Esophagus muscularis mucosa (tissue), 4 donors: ENCODE data around the gene RPL27. TPM values are rescaled to one million over a fixed set of nuclear protein-coding genes. Genes with fewer than 3 reads are reported as not detected.

Experiments
- DNase-seq: peaks from one replicate; pipeline ENCODE4 v3.0.0-alpha.2; 2017; ENCODE audit errors: extremely low spot score
- H3K27ac ChIP-seq, 4 donors: fragments of 200-600 bp; sonication (generic); replicated peaks in 1 of 4; 1 replicate in 3 of 4; 2 replicates in 1 of 4; pipeline ENCODE4 v1.5.1; 2016 to 2019; ENCODE audit warnings: mild to moderate bottlenecking in 1 of 4
- H3K27me3 ChIP-seq, 4 donors: fragments of 200-600 bp; sonication (generic); one replicate each; pipeline versions ENCODE4 v1.5.1 to v1.6.0; 2016 to 2019
- H3K36me3 ChIP-seq, 4 donors: fragments of 200-600 bp; sonication (generic); one replicate each; pipeline ENCODE4 v1.5.1; 2016 to 2019
- H3K4me1 ChIP-seq, 4 donors: fragments of 200-600 bp; sonication (generic); one replicate each; pipeline ENCODE4 v1.5.1; 2016 to 2019
- H3K4me3 ChIP-seq, 4 donors: fragments of 200-600 bp; sonication (generic); 1 replicate in 2 of 4; 2 replicates in 2 of 4; pipeline ENCODE4 v1.5.1; 2016 to 2019; ENCODE audit warnings: mild to moderate bottlenecking in 4 of 4, moderate library complexity in 1 of 4
- H3K9me3 ChIP-seq, 4 donors: fragments of 200-600 bp; sonication (generic); 1 replicate in 3 of 4; 2 replicates in 1 of 4; pipeline ENCODE4 v1.5.1; 2016 to 2019
- CTCF ChIP-seq, 3 experiments: fragments of 200-600 bp in 2 of 3; fragments of 450-650 bp in 1 of 3; sonication (generic) in 2 of 3; IDR thresholded peaks; one replicate each; pipeline ENCODE4 v1.5.1; 2017 to 2019; ENCODE audit warnings: antibody characterized with exemption in 3 of 3, mild to moderate bottlenecking in 2 of 3, moderate library complexity in 1 of 3
- EP300 ChIP-seq: sonication (generic); formaldehyde crosslinking; IDR thresholded peaks from one replicate; pipeline ENCODE4 v1.6.1; 2017; ENCODE audit warnings: antibody characterized with exemption
- POLR2A ChIP-seq: fragments of 450-650 bp; IDR thresholded peaks from one replicate; pipeline ENCODE4 v1.6.1; 2017; ENCODE audit warnings: antibody characterized with exemption, moderate library complexity, mild to moderate bottlenecking, low read depth
- POLR2AphosphoS5 ChIP-seq, 2 donors: sonication (generic); formaldehyde crosslinking; IDR thresholded peaks; one replicate each; pipeline ENCODE4 v1.6.1; 2017; ENCODE audit warnings: antibody characterized with exemption in 2 of 2
- WGBS: methylation state at CpG from one replicate; pipeline ENCODE4 v1.1.5; 2018; 5-methylcytosine and 5-hydroxymethylcytosine counted together
- intact Hi-C: fragments of 100-400 bp; cut with DNase I; formaldehyde crosslinking; loops from one replicate; pipeline ENCODE4 v1.15.1; 2023
- small RNA-seq, 3 donors: library from RNA; depleted of rRNA; stranded (forward); fragments of <200 nt; gene quantifications; one replicate each; pipeline ENCODE3, GENCODE V24; 2016
- total RNA-seq, 4 donors: library from RNA; depleted of rRNA; stranded (reverse); fragments of >200 nt; gene quantifications; one replicate each; pipeline versions ENCODE4 v1.1.0 to v1.2.1, GENCODE V29; 2016

The RPL27 gene
- total RNA-seq, 4 donors from 2014 or later = 1,126 to 2,755 (median 1,417) TPM

DNA sequence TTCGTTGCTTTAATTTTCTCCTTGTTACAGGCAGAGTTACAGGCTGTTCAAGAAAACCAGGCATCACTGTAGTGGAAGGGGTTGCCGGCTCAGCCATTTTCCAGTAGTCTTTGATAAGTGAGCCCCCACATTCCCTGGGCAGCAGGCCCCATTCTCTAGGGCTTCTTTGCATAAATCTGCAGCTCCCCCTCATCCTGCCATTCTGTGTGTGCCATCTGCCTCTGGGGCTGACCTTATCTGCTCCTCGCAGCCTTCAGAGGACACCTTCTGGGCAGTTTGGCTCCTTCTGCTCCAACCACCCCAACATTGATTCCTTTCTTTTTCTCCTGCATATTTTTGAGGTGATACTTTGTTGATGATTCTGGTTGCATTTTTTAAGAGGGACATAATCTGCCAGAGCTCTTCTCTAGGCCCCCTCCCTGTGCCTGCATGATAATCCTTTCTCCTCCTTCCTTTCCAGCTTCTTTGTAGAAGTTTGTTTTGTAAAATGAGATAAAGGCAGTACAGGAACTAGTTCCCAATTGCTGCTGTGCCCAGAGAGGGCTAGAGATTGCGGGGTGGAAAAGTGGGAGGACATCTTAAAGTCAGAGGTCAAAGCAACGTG, 43.9 kb downstream of the RPL27 start:
- Histone ChIP-seq H3K9me3 (no peaks in the 10 kb centered on the region), H3K27me3 (no peaks in the 10 kb centered on the region), H3K27ac (no peak overlapping the region), H3K4me3 (no peak overlapping the region), H3K4me1 (no peaks in the 10 kb centered on the region), H3K36me3 (no peaks in the 10 kb centered on the region)
- intact Hi-C loops = no loop called here
- TF ChIP-seq EP300 (no peak), POLR2A (no peak), POLR2AphosphoS5 (IDR thresholded peaks at IDR 0.05) (no peak), CTCF (IDR thresholded peaks at IDR 0.05) (no peak)
- 71% methylated on average over 5 of the region's 5 CpGs for WGBS
- no peak for DNase-seq

DNA sequence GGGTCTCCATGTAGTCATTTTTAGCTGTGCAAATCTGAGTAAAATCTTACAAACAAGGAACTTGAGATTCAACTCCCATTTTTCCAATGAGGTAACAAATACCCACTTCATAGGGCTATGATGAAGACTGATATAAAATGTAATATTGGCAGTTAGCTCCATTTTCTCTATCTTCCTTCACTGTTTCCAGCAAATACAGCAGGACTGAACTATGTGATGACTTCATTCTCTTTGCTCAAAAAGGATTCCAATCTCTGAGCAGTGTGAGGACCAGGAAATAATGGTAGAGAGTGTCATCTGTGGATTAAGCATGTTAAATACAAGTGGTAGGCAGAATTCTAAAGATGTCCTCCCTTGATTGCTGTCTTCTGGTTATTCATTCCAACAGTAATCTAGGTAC, 45.1 kb downstream of the RPL27 start:
- Histone ChIP-seq H3K4me3 (no peak overlapping the region), H3K27ac (no peak overlapping the region), H3K4me1 (no peaks in the 10 kb centered on the region), H3K9me3 (no peaks in the 10 kb centered on the region), H3K36me3 (no peaks in the 10 kb centered on the region), H3K27me3 (no peaks in the 10 kb centered on the region)
- intact Hi-C loops = no loop called here
- TF ChIP-seq EP300 (no peak), CTCF (IDR thresholded peaks at IDR 0.05) (no peak), POLR2A (no peak), POLR2AphosphoS5 (IDR thresholded peaks at IDR 0.05) (no peak)
- no peak for DNase-seq

DNA sequence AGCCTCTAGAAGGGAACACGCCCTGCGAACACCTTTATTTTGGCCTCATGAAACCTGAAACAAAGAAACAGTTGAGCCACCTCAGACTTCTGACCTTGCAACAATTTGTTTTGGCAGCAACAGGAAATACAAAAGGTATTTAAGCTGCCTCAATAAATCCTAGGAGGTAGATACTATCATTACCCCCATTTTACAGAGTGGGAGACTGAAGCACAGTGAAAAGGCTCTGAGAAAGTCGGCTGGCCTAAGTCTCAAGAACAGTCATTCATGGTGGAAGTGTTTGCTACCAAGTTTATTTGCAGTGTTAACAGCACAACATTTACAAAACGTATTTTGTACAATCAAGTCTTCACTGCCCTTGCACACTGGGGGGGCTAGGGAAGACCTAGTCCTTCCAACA, 45.8 kb downstream of the RPL27 start:
- Histone ChIP-seq H3K9me3 (no peaks in the 10 kb centered on the region), H3K36me3 (peaks cover 0 to 4% (median 0%) of the 10 kb centered on the region in 4 donors), H3K27me3 (no peaks in the 10 kb centered on the region), H3K4me1 (no peaks in the 10 kb centered on the region), H3K27ac (no peak overlapping the region), H3K4me3 (no peak overlapping the region)
- WGBS = 93% methylated on average over 3 of the region's 4 CpGs
- DNase-seq = no peak
- TF ChIP-seq POLR2AphosphoS5 (IDR thresholded peaks at IDR 0.05) (no peak), POLR2A (no peak)
- intact Hi-C loops = no loop called here

GRCh38 chr17:43051969-43052368, 53.8 kb downstream of the RPL27 start:
- no peak overlapping the region for H3K27ac ChIP-seq
- no peak for DNase-seq
- intact Hi-C loops = no loop called here
- H3K4me1 ChIP-seq = no peaks in the 10 kb centered on the region
- H3K36me3 ChIP-seq = peaks cover 0 to 51% (median 13%) of the 10 kb centered on the region in 4 donors
- H3K4me3 ChIP-seq = no peak overlapping the region
- 100% methylated on average over 1 of the region's 1 CpG for WGBS
- TF ChIP-seq CTCF (IDR thresholded peaks at IDR 0.05) = no peak
- TF ChIP-seq EP300 = no peak
- no peak for TF ChIP-seq POLR2AphosphoS5 (IDR thresholded peaks at IDR 0.05)
- TF ChIP-seq POLR2A = no peak
- no peaks in the 10 kb centered on the region for H3K9me3 ChIP-seq
- no peaks in the 10 kb centered on the region for H3K27me3 ChIP-seq

Small RNA genes lying within 50 kb of the gene (small RNA-seq; reads per million reads assigned to genes)
- gene AARSD1 = 0 reads per million in 3 donors

Other genes starting within 250 kb of the RPL27 start
- gene RAMP2, start 237.2 kb upstream of the RPL27 start, total RNA-seq = 10 to 100 TPM; 19.5 to 45.2 (median 34.2) TPM
- gene VPS25, start 225.0 kb upstream of the RPL27 start, total RNA-seq = 10 to 100 TPM; 34.5 to 43.9 (median 38.0) TPM
- 1 to 10 TPM in 3 of 4 donors, under 1 TPM in 1; 0.50 to 2.9 (median 2.1) TPM for gene WNK4, start 217.8 kb upstream of the RPL27 start, total RNA-seq
- gene COA3, start 199.7 kb upstream of the RPL27 start, total RNA-seq = 10 to 100 TPM; 65.9 to 74.6 (median 68.3) TPM
- 1 to 10 TPM in 1 of 4 donors, under 1 TPM in 2, not detected in 1; 0.50 to 3.9 (median 0.57) TPM for gene CNTD1, start 199.6 kb upstream of the RPL27 start, total RNA-seq
- 100 to 1,000 TPM; 165 to 293 (median 237) TPM for gene BECN1, start 174.1 kb upstream of the RPL27 start, total RNA-seq
- 10 to 100 TPM; 68.9 to 91.5 (median 77.2) TPM for gene PSME3, start 165.0 kb upstream of the RPL27 start, total RNA-seq
- 1 to 10 TPM in 3 of 4 donors, under 1 TPM in 1; 0.66 to 2.0 (median 1.4) TPM for gene AOC2, start 153.8 kb upstream of the RPL27 start, total RNA-seq
- gene AOC3, start 147.2 kb upstream of the RPL27 start, total RNA-seq = 100 to 1,000 TPM in 3 of 4 donors, 10 to 100 TPM in 1; 89.0 to 242 (median 118) TPM
- under 1 TPM in 1 of 4 donors, not detected in 3; 0.06 TPM for gene G6PC1, start 97.6 kb upstream of the RPL27 start, total RNA-seq
- gene AARSD1, start 34.0 kb upstream of the RPL27 start, total RNA-seq = 10 to 100 TPM; 21.9 to 35.7 (median 26.8) TPM
- gene PTGES3L, start 18.3 kb upstream of the RPL27 start, total RNA-seq = 10 to 100 TPM in 3 of 4 donors, 1 to 10 TPM in 1; 7.8 to 18.3 (median 13.1) TPM
- gene RUNDC1, start 17.9 kb upstream of the RPL27 start, total RNA-seq = 10 to 100 TPM; 13.3 to 19.1 (median 16.5) TPM
- gene IFI35, start 8.4 kb downstream of the RPL27 start, total RNA-seq = 10 to 100 TPM; 21.2 to 36.1 (median 28.8) TPM
- gene VAT1, start 24.0 kb downstream of the RPL27 start, total RNA-seq = 100 to 1,000 TPM; 106 to 190 (median 139) TPM
- 1 to 10 TPM; 2.7 to 3.2 (median 2.8) TPM for gene RND2, start 26.8 kb downstream of the RPL27 start, total RNA-seq
- gene BRCA1, start 126.9 kb downstream of the RPL27 start, total RNA-seq = 1 to 10 TPM; 3.1 to 7.6 (median 4.7) TPM
- gene NBR1, start 172.8 kb downstream of the RPL27 start, total RNA-seq = 100 to 1,000 TPM in 3 of 4 donors, 10 to 100 TPM in 1; 83.3 to 156 (median 104) TPM
- gene TMEM106A, start 213.5 kb downstream of the RPL27 start, total RNA-seq = 1 to 10 TPM; 3.3 to 6.2 (median 3.7) TPM
- not detected for gene CCDC200, start 230.2 kb downstream of the RPL27 start, total RNA-seq
- gene RNU2-1, start 235.6 kb downstream of the RPL27 start, total RNA-seq = not detected